Testis (tissue), 3 donors: ENCODE data around the gene ABHD16A. TPM values are rescaled to one million over a fixed set of nuclear protein-coding genes. Genes with fewer than 3 reads are reported as not detected.

ENCODE experiments used
- DNase-seq: peaks from one replicate; pipeline ENCODE4 v3.0.0-alpha.2; 2019
- H3K27ac ChIP-seq, 2 donors: fragments of 200-600 bp; sonication (generic); one replicate each; pipeline ENCODE4 v1.5.1; 2019
- H3K27me3 ChIP-seq: fragments of 200-600 bp; sonication (generic); one replicate; pipeline ENCODE4 v1.5.1; 2019
- H3K36me3 ChIP-seq: fragments of 200-600 bp; sonication (generic); one replicate; pipeline ENCODE4 v1.5.1; 2017; ENCODE audit warnings: low read depth; ENCODE audit errors: missing control alignments
- H3K4me1 ChIP-seq: fragments of 200-600 bp; sonication (generic); one replicate; pipeline ENCODE4 v1.5.1; 2019
- H3K4me3 ChIP-seq, 2 donors: fragments of 200-600 bp; sonication (generic); one replicate each; pipeline ENCODE4 v1.5.1; 2017 to 2019
- H3K9me3 ChIP-seq: fragments of 200-600 bp; sonication (generic); one replicate; pipeline ENCODE4 v1.5.1; 2017
- POLR2A ChIP-seq: fragments of 450-650 bp; IDR thresholded peaks from one replicate; pipeline ENCODE4 v1.6.1; 2017; ENCODE audit warnings: antibody characterized with exemption, mild to moderate bottlenecking, moderate library complexity
- WGBS, 2 donors: methylation state at CpG; one replicate each; pipeline ENCODE4 v1.1.5; 2018; 5-methylcytosine and 5-hydroxymethylcytosine counted together
- intact Hi-C: fragments of 100-400 bp; cut with DNase I; formaldehyde crosslinking; loops from one replicate; pipeline ENCODE4 v1.15.1; 2023; ENCODE audit warnings: low total_unique reads
- polyA plus RNA-seq: library from polyadenylated mRNA; stranded (reverse); fragments of 350-450 nt; fragmentation: Illumina TruSeq; extraction: RNeasy Lipid Tissue Mini Kit (QIAGEN cat#74804); gene quantifications from one replicate; pipeline ENCODE4 v1.2.3, GENCODE V29; 2014; ENCODE audit warnings: low read depth, low replicate concordance; ENCODE audit not compliant: insufficient read depth
- total RNA-seq, 2 donors: library from RNA; depleted of rRNA; stranded (reverse); fragments of >200 nt; gene quantifications; one replicate each; pipeline ENCODE4 v1.2.3, GENCODE V29; 2016
- TF ChIP-seq, protein P1 (sequence below), 3 experiments: fragments of 450-650 bp in 2 of 3; fragments of 200-600 bp in 1 of 3; sonication (generic) in 1 of 3; IDR thresholded peaks; one replicate each; pipeline ENCODE4 v1.5.1; 2016 to 2019; ENCODE audit warnings: antibody characterized with exemption in 3 of 3, mild to moderate bottlenecking in 2 of 3, moderate library complexity in 1 of 3

The ABHD16A gene
- total and polyA plus RNA-seq, 3 donors from 2014 or later, result 77.0 to 108 (median 85.9) TPM

DNA sequence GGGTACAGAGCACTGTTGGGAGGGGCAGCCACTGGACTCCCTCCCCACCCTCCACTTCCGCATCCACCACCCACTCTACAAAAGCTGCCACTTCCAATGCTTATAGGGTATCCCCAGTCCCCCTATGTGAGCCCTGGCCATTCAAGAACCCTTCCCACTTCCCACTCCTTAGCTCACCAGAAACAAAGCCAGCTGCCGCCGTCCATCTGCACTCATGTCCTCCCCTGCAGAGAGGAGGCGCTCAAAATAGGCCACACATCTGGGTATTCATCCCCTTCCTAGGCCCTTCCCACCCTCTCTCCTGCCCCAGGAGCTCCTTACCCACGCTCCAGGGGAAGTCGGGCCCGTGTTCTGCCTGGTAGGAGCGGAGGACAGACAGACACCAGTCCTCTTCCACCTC is 15.8 kb downstream of the ABHD16A start:
- Histone ChIP-seq H3K36me3 (no peaks in the 10 kb centered on the region), H3K9me3 (no peaks in the 10 kb centered on the region), H3K27ac (no peak overlapping the region), H3K4me3 (no peak overlapping the region), H3K4me1 (peaks cover 4% of the 10 kb centered on the region), H3K27me3 (no peaks in the 10 kb centered on the region)
- TF ChIP-seq POLR2A, result no peak
- TF ChIP-seq, protein P1, sequence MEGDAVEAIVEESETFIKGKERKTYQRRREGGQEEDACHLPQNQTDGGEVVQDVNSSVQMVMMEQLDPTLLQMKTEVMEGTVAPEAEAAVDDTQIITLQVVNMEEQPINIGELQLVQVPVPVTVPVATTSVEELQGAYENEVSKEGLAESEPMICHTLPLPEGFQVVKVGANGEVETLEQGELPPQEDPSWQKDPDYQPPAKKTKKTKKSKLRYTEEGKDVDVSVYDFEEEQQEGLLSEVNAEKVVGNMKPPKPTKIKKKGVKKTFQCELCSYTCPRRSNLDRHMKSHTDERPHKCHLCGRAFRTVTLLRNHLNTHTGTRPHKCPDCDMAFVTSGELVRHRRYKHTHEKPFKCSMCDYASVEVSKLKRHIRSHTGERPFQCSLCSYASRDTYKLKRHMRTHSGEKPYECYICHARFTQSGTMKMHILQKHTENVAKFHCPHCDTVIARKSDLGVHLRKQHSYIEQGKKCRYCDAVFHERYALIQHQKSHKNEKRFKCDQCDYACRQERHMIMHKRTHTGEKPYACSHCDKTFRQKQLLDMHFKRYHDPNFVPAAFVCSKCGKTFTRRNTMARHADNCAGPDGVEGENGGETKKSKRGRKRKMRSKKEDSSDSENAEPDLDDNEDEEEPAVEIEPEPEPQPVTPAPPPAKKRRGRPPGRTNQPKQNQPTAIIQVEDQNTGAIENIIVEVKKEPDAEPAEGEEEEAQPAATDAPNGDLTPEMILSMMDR (IDR thresholded peaks at IDR 0.05), result no peak
- DNase-seq, result no peak
- intact Hi-C loops, result no loop called here
- 81 to 91% methylated on average over 4 to 8 of the region's 8 CpGs for WGBS, 2 donors

DNA sequence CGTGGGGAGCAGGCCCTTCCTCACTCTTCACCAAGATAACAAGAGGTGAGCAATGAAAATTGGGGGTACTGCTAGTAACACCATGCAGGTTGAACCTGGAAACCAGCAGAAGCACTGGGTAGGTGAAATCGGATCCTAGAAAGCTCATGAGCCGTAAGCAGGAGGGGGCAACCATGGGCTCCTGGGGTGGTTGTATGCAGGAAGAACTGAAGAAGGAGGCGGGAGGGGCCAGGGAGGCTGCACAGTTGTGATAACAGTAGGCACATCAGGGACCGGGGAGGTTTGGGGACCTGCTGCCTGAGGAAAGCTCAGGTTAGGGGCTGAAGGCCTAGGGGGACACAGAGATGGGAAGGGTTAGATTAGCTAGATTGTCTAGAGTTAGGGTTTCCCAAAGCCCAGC is 16.6 kb downstream of the ABHD16A start:
- Histone ChIP-seq H3K27me3 (no peaks in the 10 kb centered on the region), H3K27ac (no peak overlapping the region), H3K4me1 (peaks cover 9% of the 10 kb centered on the region), H3K9me3 (no peaks in the 10 kb centered on the region), H3K4me3 (no peak overlapping the region), H3K36me3 (no peaks in the 10 kb centered on the region)
- DNase-seq, result no peak
- intact Hi-C loops, result no loop called here
- 67 to 84% methylated on average over 5 of the region's 5 CpGs for WGBS, 2 donors
- no peak for TF ChIP-seq POLR2A
- TF ChIP-seq, protein P1 (IDR thresholded peaks at IDR 0.05), result no peak

DNA sequence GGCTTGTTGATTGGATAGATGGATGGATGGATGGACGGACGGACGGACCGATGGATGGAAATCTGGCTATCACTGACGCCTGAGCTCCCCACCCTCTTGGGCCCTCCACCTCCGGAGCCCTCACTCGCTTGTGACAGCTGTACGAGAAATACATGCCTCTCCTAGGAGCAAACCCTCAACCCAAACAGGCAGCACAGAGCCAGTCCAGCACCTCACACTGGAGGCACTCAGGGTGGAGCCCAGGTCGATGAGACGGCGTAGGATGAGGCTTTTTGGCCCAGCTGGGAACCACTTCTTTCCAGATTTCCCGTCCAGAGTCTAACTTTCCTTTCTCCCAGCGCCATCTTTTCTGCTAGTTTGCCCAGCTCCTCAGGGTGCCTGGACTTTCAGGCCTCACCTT is 19.5 kb downstream of the ABHD16A start:
- Histone ChIP-seq H3K27ac (no peak overlapping the region), H3K36me3 (no peaks in the 10 kb centered on the region), H3K9me3 (no peaks in the 10 kb centered on the region), H3K4me1 (peaks cover 12% of the 10 kb centered on the region), H3K27me3 (no peaks in the 10 kb centered on the region), H3K4me3 (peak overlapping the region; percentile 4 to 51)
- no peak for TF ChIP-seq POLR2A
- TF ChIP-seq, protein P1 (IDR thresholded peaks at IDR 0.05), result no peak
- no peak for DNase-seq
- intact Hi-C loops, result loop anchor here (5.0 kb wide), 1 partner anchor 149 kb away; no protein-coding TSS in a partner anchor
- 53 to 66% methylated on average over 11 to 13 of the region's 13 CpGs for WGBS, 2 donors

DNA sequence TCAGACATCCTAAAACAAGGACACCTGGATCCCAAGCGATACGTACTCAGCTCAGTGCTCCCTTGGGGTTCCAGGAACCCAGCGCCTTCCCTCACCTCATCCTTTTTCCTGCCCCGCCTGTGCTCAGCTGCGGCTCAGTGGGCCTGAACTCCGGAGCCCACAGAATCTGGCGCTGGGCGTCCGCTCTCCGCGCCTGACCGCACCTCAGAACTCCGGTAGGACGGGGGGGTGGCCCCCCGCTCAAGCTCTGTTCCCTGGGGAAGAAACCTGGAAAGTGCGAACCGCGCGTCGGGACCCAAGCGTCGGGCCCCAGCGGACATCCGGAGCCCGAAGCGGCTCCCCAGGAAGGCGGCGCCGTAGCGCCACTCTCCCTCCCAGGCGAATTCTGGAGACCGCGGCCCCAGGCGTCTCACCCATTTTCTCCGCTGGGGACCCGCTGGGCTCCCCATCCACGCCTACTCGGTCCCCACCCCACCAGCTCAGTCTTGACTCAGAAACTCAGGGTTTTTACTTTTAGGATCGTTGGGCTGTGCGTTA is 21.9 kb downstream of the ABHD16A start:
- TF ChIP-seq, protein P1 (IDR thresholded peaks at IDR 0.05), result no peak
- no peak for TF ChIP-seq POLR2A
- peaks cover 12% of the 10 kb centered on the region for H3K4me1 ChIP-seq
- no peaks in the 10 kb centered on the region for H3K27me3 ChIP-seq
- WGBS, 2 donors, result 0 to 1% methylated on average over 14 to 40 of the region's 40 CpGs
- H3K27ac ChIP-seq, result peak overlapping the region in 1 of 2 donors; percentile 61
- no peaks in the 10 kb centered on the region for H3K36me3 ChIP-seq
- intact Hi-C loops, result loop anchor here (5.0 kb wide), 1 partner anchor 151 kb away; no protein-coding TSS in a partner anchor
- H3K9me3 ChIP-seq, result no peaks in the 10 kb centered on the region
- peak overlapping the region; percentile 47 to 62 for H3K4me3 ChIP-seq
- DNase-seq, result peak; percentile 43
